HG03571 (cell line): ENCODE data around the gene SYT2.
"Not testable (repeated sequence)": the region's sequence is repeated elsewhere in the genome, so short reads cannot be mapped to it uniquely, and the experiment has no call there.

Experiments
- ATAC-seq: cut with Tn5 transposase; IDR thresholded peaks from one replicate; pipeline ENCODE4 v1.9.1; 2021; ENCODE audit not compliant: unreplicated experiment

Gene SYT2

GRCh38 chr1:202578001-202578504, 132.2 kb downstream of the SYT2 start:
- no peak for ATAC-seq

GRCh38 chr1:202577381-202577780, 132.9 kb downstream of the SYT2 start:
- no peak for ATAC-seq

- no peak for ATAC-seq
These were observed 133.4 kb downstream of the SYT2 start for GRCh38 chr1:202576816-202577215.

GRCh38 chr1:202575918-202576653, 134.2 kb downstream of the SYT2 start:
- ATAC-seq, result no peak

GRCh38 chr1:202572867-202573266, 137.4 kb downstream of the SYT2 start:
- ATAC-seq, result no peak

- ATAC-seq, result no peak
These were observed 138.4 kb downstream of the SYT2 start for GRCh38 chr1:202571719-202572339.

DNA sequence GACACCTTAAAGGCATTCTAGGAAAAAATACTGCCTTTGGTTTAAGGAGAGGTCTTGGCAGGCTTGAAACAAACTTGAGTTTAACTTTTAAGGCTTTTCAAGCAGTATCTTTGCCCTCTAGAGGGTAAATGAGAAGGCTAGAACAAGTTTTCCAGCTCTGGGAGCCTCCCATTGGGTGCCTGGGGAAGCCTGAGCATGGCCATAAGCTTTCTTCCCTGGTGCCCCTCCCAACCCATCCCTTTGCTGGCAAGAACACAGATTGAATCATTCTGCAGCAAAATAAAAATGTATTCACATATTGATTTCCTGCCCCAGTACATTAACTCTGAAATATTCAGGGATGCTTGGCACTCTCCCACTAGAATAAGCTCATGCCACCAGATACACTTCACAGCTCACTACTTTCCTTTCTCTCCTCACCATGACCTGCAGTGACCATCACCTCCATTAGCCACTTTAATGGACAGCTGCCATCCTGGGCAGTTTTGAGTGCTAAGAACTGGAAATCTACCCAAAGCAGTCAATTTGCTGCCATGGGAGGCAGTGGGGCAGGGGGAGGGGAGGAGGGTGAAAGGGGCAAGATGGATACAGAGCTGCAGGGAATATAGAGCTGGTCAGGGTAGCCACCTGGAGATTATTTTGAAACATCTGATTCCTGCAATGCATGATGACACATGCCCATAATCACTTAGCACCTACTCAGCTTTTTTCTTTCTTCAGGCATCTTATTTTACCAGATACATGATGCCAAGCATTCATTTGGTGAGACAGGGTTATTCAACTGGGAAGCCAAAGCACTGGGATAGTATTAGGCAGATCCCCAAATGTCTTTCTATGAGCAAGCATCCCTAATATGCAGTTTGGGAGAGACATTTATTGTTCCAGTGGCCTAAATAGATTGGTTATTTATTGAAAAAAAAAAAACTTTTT, 140.6 kb downstream of the SYT2 start:
- no peak for ATAC-seq

DNA sequence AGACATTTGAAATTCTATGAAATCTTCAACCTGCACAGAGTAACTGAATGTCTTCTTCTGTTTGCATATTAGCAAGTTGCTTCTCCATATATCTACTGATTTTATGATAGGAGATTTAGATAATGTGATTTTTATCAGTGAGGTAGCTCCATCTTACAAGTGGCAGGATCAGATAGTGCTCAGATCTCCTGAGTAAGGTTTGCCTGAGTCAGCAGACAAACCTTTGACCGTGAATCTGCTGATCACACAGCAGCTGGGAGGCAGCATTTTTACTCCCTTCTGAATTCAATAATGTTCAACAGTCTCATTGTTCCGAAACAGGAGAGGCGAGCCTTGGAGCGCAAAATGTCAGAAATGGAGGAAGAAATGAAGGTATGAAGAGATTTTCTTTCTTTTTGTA, 141.4 kb downstream of the SYT2 start:
- ATAC-seq, result no peak

DNA sequence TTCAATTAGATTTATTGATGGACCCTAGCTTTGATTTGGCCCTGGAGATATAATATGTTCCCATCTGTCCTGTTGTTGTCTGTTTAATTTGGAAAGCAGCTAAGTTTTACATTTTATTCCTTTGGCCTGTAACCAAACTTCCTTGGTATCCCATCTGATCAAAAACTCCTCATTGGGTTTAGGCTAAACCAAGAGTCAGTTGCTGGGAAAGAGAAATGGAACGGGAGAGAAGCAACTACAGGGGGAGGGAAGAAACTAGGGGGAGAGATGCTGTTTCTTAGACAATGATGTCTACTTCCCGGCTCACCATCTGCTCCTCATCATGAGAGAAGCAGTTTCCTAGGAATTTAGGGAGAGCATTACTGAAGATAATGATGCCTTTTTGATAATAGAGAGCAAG, 141.8 kb downstream of the SYT2 start:
- ATAC-seq, result no peak

DNA sequence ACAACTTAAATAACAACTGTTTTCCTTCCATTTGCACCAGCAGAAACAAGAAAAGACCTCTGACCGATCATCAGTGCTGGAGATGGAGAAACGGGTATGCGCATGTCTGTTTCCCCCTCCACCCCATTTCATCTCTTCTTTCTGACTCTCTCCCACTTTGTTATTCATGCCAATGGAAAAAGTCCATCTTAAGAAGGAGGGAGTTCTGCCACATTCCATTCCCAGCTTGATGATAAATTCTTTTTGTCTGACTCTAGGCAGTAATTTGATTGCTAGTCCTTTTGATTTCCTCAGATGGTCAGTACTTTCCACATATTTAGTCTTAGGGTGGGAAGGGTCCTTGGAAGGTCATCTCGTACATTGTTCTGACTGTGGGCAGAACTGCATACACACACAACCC, 142.5 kb downstream of the SYT2 start:
- ATAC-seq, result no peak

DNA sequence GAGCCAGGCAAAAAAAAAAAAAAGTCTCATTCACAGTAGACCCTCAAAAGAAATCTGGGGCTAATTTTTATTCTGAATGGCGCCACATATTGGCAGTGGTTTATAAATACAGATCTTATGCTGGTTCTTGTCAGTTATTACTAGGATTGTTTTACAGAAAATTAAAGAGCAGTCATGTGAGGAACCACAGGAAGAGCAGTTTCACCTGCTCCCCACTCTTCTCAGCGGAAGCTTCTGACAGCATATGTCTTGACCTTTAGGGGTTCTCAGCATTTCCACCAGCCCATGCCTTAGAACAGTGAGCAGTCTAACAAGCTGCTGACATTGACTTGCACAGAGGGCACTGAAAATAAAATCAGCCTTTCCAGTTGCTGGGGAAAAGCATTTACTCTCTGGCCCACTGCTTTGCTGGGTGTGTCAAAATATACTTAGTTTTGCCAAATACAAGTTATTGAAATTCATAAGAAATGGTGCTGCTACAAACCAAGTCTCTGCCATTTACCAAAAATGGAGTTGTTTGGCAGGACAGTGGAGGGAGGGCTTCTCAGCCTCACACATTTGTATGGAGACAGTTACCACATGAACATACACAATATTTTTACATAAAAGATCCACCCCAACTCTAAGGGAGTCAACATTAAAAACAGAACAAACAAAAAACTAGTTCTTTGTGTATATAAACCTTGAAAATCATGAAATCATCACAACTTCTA, 144.2 kb downstream of the SYT2 start:
- ATAC-seq, result peak; percentile 87

- no peak for ATAC-seq
These were observed 145.2 kb downstream of the SYT2 start for GRCh38 chr1:202564958-202565495.

DNA sequence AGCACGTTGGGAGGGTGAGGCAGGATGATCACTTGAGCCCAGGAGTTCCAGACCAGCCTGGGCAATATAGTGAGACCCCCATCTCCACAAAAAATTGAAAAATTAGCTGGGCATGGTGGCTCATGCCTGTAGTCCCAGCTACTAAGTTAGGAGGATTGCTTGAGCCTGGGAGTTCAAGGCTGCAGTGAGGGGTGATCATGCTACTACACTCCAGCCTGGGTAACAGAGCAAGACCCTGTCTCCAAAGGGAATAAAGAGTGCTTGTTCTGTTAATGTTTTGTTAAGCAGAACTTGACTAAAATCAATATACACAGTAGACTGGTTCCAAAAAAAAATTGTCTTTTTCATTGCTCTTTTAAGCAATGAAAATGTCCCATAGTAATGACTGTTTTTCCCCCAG, 146.4 kb downstream of the SYT2 start:
- ATAC-seq, result no peak

DNA sequence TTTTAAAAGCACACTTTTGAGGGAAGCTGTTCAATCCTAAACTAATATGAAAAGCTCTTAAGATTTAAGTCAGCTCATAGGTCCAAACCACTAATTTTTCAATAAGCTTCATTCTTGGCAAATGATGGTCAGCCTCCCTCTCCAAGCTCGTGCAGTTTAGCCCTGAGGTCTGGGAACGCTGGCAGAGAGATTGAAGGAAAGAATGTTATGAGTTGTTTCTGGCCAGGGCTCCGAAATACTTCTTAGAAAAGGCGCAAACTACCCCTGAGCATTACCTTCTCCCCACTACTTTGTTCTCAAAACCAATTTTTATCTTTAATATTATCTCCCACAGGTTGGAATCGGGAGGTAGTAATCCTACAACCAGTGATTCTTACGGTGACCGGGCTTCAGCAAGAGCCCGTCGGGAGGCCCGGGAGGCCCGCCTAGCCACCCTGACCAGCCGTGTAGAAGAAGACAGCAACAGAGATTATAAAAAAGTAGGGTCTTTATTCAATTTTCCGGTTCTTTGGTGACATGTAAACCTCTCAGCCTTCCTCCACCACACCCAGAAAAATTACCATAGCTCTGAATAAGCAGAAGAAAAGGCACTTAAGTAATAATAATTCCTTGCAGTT, 147.7 kb downstream of the SYT2 start:
- ATAC-seq, result no peak

DNA sequence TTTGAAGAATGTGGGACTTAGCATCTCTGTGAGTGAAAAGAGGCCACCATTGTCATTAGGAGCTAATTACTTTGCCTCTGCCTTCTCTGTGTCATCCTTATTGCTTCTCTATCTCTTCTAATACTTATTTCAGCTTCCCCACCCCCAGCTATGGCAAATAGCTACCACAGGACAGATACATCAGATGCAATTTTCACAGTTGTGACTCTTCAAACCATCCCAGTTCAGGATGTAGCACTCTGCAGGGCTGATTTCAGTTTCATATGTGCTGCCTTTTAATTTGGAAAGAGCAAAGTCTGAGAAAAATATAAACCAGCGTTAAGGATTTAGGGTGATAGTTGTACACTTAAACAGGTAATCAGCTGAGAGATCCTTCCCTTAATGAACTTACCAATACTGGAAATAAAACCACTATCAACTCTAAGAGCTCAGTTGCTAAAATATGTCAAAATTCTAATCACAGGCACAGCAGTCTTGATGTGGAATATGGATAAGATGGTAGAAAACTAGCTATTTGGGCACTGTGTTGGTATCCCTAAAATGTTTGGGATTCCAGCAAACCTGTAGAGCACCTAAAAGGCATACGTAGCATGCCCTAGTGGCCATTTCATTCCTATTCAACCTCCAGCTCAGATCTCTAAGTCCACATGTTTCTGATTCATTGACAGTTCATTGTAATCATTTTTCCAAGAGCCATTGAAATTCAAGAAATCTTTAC, 148.4 kb downstream of the SYT2 start:
- no peak for ATAC-seq

- ATAC-seq, result no peak
These were observed 149.0 kb downstream of the SYT2 start for GRCh38 chr1:202561240-202561639.

GRCh38 chr1:202557662-202558061, 152.6 kb downstream of the SYT2 start:
- ATAC-seq, result not testable (repeated sequence)

DNA sequence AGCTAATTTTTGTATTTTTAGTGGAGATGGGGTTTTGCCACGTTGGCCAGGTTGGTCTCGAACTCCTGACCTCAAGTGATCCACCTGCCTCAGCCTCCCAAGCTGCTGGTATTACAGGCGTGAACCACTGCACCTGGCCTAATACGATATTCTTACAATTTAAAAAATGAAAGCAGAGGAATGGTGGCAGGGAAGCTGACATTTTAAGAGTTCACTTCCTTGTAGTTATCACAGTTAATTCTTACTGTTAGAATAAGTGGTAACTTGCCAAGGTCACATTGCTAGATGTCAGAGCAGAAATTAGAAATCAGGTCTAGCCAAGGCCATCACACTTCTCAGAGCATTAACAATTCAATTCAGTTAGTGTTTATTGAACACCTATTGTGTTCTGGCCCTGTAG, 154.2 kb downstream of the SYT2 start:
- not testable (repeated sequence) for ATAC-seq

DNA sequence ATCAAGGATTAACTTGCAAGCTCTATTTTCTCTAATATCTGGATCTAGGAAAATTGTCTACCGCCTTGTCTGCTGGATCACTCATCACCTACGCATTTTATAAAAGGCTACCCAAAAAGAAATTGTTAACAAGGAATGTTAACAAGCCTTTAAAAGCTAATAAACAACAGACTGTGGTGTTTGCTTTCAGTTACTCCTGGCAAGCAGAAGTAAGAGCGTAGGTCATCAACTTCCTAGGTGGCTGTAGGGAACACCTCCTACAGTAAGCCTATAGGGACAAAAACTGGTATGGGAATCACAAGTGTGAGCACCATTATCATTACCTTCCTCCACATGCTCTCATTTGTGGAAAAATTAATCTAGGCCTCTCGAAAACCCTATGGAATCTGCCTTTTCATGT, 155.6 kb downstream of the SYT2 start:
- not testable (repeated sequence) for ATAC-seq
